ENCODE results near the gene MYO1B.

MYO1B gene

DNA sequence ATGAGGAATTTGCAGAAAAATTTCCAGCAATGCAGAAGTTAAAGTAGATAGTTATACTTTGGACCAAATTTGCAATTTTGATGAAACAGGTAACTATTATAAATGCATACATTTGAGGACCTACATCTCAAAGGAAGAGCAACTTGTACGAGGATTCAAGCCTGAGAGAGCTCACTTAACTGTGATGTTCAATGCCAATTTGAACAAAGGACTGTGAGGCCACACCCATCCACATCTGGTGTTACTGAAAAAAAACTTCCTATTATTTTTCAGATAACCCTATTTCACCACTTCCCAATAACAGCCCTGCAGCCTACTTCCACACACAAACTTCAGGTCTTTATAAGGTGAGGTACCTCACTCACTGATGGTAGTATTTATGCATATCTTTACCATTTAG lies 229.3 kb downstream of the MYO1B start:
- no peak for DNase-seq

Data from NCI-H446 treated with DMSO at 0.1 percent for 48 hours (cell line).